Gastroesophageal sphincter (tissue), 4 donors: ENCODE data around the gene ESR2. TPM values are rescaled to one million over a fixed set of nuclear protein-coding genes. Genes with fewer than 3 reads are reported as not detected.

ENCODE experiments used
- ATAC-seq: fragments of 150-250 bp; one replicate; pipeline ENCODE4 v1.9.1; 2016; ENCODE audit warnings: mild to moderate bottlenecking, moderate library complexity
- H3K27ac ChIP-seq, 4 donors: fragments of 200-600 bp; sonication (generic) in 3 of 4; 1 replicate in 3 of 4; 2 replicates in 1 of 4; pipeline ENCODE4 v1.5.1; 2016 to 2019
- H3K27me3 ChIP-seq: fragments of 200-600 bp; sonication (generic); one replicate; pipeline ENCODE4 v1.5.1; 2019
- H3K36me3 ChIP-seq, 2 donors: fragments of 200-600 bp; sonication (generic); one replicate each; pipeline ENCODE4 v1.5.1; 2019; ENCODE audit warnings: control low read depth in 1 of 2
- H3K4me1 ChIP-seq, 3 donors: fragments of 200-600 bp; sonication (generic); 1 replicate in 2 of 3; 2 replicates in 1 of 3; pipeline ENCODE4 v1.5.1; 2016 to 2019; ENCODE audit warnings: control low read depth in 2 of 3
- H3K4me3 ChIP-seq, 2 donors: fragments of 200-600 bp; sonication (generic); one replicate each; pipeline ENCODE4 v1.5.1; 2019; ENCODE audit warnings: mild to moderate bottlenecking in 1 of 2, moderate library complexity in 1 of 2
- H3K9me3 ChIP-seq, 3 donors: fragments of 200-600 bp; sonication (generic); one replicate each; pipeline ENCODE4 v1.5.1; 2017 to 2019; ENCODE audit warnings: control low read depth in 2 of 3
- CTCF ChIP-seq, 4 experiments: fragments of 200-600 bp in 2 of 4; fragments of 450-650 bp in 2 of 4; sonication (generic) in 1 of 4; IDR thresholded peaks; one replicate each; pipeline ENCODE4 v1.5.1; 2017 to 2019; ENCODE audit warnings: antibody characterized with exemption in 4 of 4, mild to moderate bottlenecking in 2 of 4, moderate library complexity in 2 of 4
- EP300 ChIP-seq: sonication (generic); formaldehyde crosslinking; IDR thresholded peaks from one replicate; pipeline ENCODE4 v1.6.1; 2017; ENCODE audit warnings: antibody characterized with exemption, mild to moderate bottlenecking
- POLR2A ChIP-seq, 2 donors: fragments of 450-650 bp; IDR thresholded peaks; one replicate each; pipeline ENCODE4 v1.6.1; 2017; ENCODE audit warnings: antibody characterized with exemption in 2 of 2, mild to moderate bottlenecking in 2 of 2, moderate library complexity in 1 of 2
- POLR2AphosphoS5 ChIP-seq: sonication (generic); formaldehyde crosslinking; IDR thresholded peaks from one replicate; pipeline ENCODE4 v1.6.1; 2017; ENCODE audit warnings: antibody characterized with exemption
- WGBS, 2 donors: methylation state at CpG; one replicate each; pipeline ENCODE4 v1.1.5; 2018; ENCODE audit warnings: low coverage in 1 of 2; 5-methylcytosine and 5-hydroxymethylcytosine counted together
- total RNA-seq, 4 donors: library from RNA; depleted of rRNA; stranded (reverse); fragments of >200 nt; gene quantifications; one replicate each; pipeline ENCODE4 v1.1.0, GENCODE V29; 2016

The ESR2 gene
- total RNA-seq, 4 donors from 2014 or later: 0.23 to 2.5 (median 0.40) TPM; not detected in 1

DNA sequence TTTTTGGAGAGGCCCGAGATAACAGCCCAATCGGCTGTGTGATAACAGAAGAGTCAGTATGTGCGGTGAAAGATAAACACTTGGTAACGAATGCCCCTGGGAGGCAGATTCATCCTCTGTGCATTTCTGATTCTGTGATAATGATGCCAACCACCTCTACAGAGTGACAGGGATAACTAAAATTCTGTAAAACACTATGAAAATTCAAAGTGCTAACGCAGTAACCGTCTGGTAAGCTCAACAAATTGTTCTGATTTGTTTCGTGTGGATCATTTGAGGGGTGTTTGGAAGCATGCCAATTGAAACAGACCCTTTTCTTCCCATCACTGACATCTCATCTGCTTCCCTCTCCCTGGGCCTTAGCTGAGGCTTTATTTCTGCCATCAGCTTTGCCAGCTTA is 76.3 kb downstream of the ESR2 start:
- Histone ChIP-seq H3K36me3 (peaks cover 3 to 100% of the 10 kb centered on the region in 2 donors), H3K27ac (no peak overlapping the region), H3K9me3 (no peaks in the 10 kb centered on the region), H3K27me3 (no peaks in the 10 kb centered on the region), H3K4me3 (no peak overlapping the region), H3K4me1 (no peaks in the 10 kb centered on the region)
- ATAC-seq: no peak
- 77 to 82% methylated on average over 7 of the region's 7 CpGs for WGBS, 2 donors
- TF ChIP-seq POLR2AphosphoS5 (no peak), EP300 (no peak), CTCF (IDR thresholded peaks at IDR 0.05) (no peak), POLR2A (IDR thresholded peaks at IDR 0.05) (no peak)

DNA sequence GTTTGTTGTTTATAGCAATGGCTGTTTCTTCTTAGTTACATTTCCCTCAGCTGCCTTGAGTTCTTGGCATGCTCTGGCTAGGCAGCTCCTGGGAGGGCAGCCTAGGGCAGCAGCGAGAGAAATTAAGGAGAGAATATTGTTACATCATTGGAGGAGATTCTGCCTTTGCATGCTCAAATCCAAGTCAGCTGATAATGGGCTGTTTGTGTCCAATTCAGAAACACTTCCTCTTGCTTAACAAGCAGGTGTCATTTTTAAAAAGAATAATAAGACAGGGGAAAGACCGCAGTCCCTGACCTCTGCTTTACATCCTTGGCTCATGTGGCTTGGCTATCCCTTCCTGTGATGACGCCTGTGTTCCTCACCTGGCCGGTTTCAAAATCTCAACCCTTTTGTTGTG is 76.9 kb downstream of the ESR2 start:
- no peak for TF ChIP-seq EP300
- TF ChIP-seq CTCF (IDR thresholded peaks at IDR 0.05): no peak
- TF ChIP-seq POLR2AphosphoS5: no peak
- TF ChIP-seq POLR2A (IDR thresholded peaks at IDR 0.05): no peak
- 72 to 78% methylated on average over 3 to 4 of the region's 4 CpGs for WGBS, 2 donors
- no peak for ATAC-seq
- H3K27ac ChIP-seq: no peak overlapping the region
- no peaks in the 10 kb centered on the region for H3K4me1 ChIP-seq
- H3K27me3 ChIP-seq: no peaks in the 10 kb centered on the region
- H3K9me3 ChIP-seq: no peaks in the 10 kb centered on the region
- peaks cover 3 to 100% of the 10 kb centered on the region in 2 donors for H3K36me3 ChIP-seq
- no peak overlapping the region for H3K4me3 ChIP-seq

GRCh38 chr14:64215978-64216377 is 78.2 kb downstream of the ESR2 start:
- H3K27me3 ChIP-seq: no peaks in the 10 kb centered on the region
- ATAC-seq: no peak
- H3K36me3 ChIP-seq: peaks cover 3 to 100% of the 10 kb centered on the region in 2 donors
- no peak overlapping the region for H3K27ac ChIP-seq
- 95 to 97% methylated on average over 9 to 13 of the region's 13 CpGs for WGBS, 2 donors
- H3K4me3 ChIP-seq: no peak overlapping the region
- H3K9me3 ChIP-seq: no peaks in the 10 kb centered on the region
- H3K4me1 ChIP-seq: no peaks in the 10 kb centered on the region
- TF ChIP-seq POLR2A (IDR thresholded peaks at IDR 0.05) (no peak), CTCF (IDR thresholded peaks at IDR 0.05) (no peak), POLR2AphosphoS5 (no peak), EP300 (no peak)

- Histone ChIP-seq H3K4me3 (no peak overlapping the region), H3K36me3 (peaks cover 3 to 100% of the 10 kb centered on the region in 2 donors), H3K4me1 (no peaks in the 10 kb centered on the region), H3K27me3 (no peaks in the 10 kb centered on the region), H3K9me3 (no peaks in the 10 kb centered on the region), H3K27ac (no peak overlapping the region)
- ATAC-seq: no peak
- 95% methylated on average over 3 to 10 of the region's 10 CpGs for WGBS, 2 donors
- TF ChIP-seq POLR2AphosphoS5: no peak
- TF ChIP-seq POLR2A (IDR thresholded peaks at IDR 0.05): no peak
- TF ChIP-seq EP300: no peak
- no peak for TF ChIP-seq CTCF (IDR thresholded peaks at IDR 0.05)
Observed at GRCh38 chr14:64215274-64215673, 78.9 kb downstream of the ESR2 start.

DNA sequence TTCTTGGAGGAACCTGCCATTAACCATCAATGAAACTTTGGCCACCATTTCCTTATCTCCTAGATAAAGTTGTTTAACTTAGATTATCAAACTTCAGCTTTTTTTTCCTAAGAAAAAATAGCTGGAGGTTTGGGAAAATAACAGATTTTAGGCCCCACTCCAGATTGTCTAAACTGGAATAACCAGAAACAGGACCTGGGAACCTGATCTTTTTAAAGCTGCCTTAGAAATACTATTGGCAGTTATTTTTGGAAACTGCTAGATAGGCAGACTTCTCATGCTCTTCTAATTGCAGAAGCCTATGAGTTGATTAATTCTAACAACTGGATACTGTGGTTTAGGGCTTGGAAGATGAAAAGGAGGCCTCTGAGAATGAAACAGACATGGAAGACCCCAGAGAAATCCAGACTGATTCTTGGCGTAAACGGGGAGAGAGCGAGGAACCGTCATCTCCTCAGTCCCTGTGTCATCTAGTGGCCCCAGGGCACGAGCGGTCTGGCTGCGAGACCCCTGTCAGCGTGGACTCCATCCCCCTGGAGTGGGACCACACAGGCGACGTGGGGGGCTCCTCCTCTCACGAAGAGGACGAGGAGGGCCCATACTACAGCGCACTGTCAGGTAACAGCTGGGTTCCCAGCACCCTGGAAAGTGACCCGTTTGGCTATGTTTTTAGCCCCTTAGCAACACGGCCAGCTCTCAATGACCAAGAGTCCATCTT is 80.2 kb downstream of the ESR2 start:
- H3K4me1 ChIP-seq: peaks cover 0 to 12% (median 0%) of the 10 kb centered on the region in 3 donors
- no peaks in the 10 kb centered on the region for H3K27me3 ChIP-seq
- no peaks in the 10 kb centered on the region for H3K9me3 ChIP-seq
- ATAC-seq: no peak
- no peak for TF ChIP-seq EP300
- H3K27ac ChIP-seq: no peak overlapping the region
- no peak overlapping the region for H3K4me3 ChIP-seq
- WGBS, 2 donors: 94% methylated on average over 11 of the region's 15 CpGs; no CpG with 5 or more reads in 1 of the 2 donors
- peaks cover 3 to 100% of the 10 kb centered on the region in 2 donors for H3K36me3 ChIP-seq
